ENCODE data around the gene ANO3. TPM values are rescaled to one million over a fixed set of nuclear protein-coding genes. Genes with fewer than 3 reads are reported as not detected.

The ANO3 gene
- total RNA-seq: not detected in 2 replicates

GRCh38 chr11:26331911-26332571 is at the start of gene ANO3:
Gene ANO3 (plus strand): TSS chr11:26332130. CDS start chr11:26332276, 146 bp downstream.

GRCh38 chr11:26571861-26572654 is 240.1 kb downstream of the ANO3 start, which contains the start of gene MUC15:
Gene MUC15 (minus strand): TSS chr11:26572263. CDS start chr11:26567094, 5,169 bp downstream.

Other genes with a start within 250 kb of the ANO3 start
- under 0.01 and 1.9 TPM in 2 replicates for gene MUC15, start 240.1 kb downstream of the ANO3 start, total RNA-seq